Activated CD8-positive, alpha-beta memory T cell treated with anti-CD3 and anti-CD28 coated beads, Interleukin-2, amount 50 U/mL, for 48 hours (primary cell): ENCODE results near the gene FILIP1L.

ENCODE experiments used
- DNase-seq: peaks from one replicate; pipeline ENCODE4 v3.0.0-alpha.2; 2020

The FILIP1L gene

DNA sequence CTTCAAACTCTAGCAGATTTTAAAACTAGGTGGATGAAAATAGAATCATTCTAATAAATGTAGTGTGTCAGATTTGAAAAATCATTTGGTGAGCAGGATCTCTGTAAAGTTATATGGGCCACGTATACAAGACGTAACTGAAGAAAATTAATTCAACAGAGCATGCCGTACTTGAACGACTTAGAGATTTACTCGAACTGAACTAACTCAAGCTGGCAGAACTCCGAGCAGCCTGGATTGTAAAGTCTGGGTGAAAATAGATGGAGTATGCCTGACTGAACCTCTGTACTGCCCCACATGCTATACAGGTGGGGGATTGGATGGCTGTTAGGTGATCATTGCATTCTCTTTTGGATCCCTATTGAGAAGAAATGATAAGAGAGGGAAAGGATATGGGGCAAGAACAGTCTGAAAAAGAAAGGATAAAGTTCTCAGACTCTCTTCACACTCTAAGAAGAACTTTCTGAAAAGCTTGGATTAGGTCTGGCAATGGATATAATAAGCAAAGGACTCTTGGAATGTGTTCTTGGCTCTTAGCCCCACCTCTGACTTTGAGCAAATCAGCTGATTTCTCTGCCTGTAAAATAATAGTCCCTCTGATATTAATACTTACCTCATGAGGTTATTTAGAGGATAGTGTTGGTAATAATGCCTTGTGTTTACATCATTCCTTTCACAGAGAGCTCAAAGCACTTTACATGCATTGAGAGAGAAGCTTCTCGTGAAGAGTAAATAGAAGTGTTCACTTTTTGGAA, 147.5 kb downstream of the FILIP1L start:
- DNase-seq: no peak

DNA sequence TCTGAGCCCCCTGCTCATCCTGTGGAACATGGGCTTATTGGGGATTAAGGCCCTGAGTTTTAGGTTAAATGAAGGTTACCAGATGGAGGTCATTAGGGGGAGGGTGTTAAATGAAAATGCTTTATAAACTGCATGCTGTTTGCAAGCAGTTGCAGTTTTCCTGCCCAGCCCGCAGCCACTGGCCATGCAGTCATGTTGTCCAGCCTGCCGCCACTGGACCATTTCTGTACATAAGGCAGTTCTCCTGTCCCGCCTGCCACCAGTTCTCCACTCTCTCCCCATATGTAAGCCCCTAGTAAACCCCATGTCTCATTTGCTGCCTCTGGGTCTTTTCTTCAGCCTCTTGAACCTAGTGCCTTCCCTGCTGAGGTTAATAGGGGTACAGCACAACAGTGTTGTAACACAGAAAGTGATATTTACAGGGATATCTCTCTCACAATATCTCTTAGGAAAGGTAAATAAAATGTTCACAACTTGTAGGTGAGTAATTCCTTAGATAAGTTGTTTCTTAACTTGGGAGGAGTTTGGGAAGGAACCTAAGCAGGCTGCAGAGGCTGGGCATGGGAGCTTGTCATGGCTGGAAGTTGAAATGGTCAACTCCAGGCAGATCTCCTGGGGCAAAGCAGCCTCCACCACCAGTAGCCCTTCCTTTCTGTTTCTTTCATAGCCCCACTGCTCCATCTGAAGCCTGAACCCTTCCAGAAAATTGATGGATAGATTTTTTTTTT, 148.5 kb downstream of the FILIP1L start:
- no peak for DNase-seq

DNA sequence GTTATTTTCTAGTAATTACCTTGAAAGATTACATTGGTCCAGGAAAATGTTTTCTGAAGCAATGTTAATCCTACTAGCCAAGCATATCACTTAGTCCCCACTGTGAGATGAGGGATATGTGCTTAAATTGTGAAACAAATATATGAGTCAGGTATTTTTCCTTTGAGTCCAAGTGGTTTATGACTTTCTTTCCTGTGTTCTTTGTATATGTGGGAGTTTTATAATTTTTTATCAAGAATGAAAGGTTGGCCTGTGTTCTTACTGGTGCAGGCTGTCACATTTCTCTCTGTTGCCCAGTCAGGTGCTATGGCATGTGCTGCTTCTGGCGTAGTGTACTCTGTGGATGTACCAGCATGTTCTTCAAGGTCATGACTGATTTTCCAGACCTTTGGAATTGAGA, 149.2 kb downstream of the FILIP1L start:
- no peak for DNase-seq

GRCh38 chr3:99962703-99963102, 151.6 kb downstream of the FILIP1L start:
- no peak for DNase-seq

GRCh38 chr3:99961756-99962515, 152.4 kb downstream of the FILIP1L start:
- DNase-seq: no peak

GRCh38 chr3:99960941-99961340, 153.4 kb downstream of the FILIP1L start:
- no peak for DNase-seq

DNA sequence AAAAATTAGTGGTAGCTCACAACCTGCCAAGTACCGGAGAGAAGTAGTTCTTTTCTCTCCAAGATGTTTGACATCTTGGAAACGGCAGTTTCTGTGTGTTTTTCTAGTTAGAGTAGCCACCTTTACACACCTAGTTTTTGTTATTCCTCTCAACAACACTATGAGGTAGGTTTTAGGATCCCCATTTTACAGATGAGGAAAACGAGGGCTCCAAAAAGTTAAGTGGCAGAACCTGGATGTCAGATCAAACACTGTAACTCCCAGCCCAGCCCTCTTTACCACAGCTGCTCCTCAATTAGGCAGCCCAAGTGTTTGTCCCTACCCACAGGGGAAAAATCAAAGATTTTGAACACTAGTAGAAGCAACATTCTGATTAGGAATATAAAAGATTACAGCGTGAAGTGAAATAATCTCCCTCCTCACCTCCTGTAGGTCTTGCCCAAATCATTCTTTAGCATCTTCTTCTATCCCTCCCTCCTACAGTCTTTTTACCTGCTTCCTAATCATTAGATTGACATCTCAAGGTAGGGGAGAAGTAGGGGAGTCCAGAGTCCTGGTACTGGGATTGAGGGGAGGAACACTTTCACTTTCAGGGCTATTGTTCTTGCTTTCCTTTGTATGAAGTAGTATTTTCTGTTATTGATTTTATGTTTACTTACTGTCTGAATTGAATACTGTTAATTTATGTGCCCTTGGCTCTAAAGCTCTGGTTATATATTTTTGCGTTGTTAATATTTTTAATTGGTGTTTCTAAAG, 154.0 kb downstream of the FILIP1L start:
- no peak for DNase-seq

GRCh38 chr3:99958222-99958912, 155.9 kb downstream of the FILIP1L start:
- DNase-seq: no peak

DNA sequence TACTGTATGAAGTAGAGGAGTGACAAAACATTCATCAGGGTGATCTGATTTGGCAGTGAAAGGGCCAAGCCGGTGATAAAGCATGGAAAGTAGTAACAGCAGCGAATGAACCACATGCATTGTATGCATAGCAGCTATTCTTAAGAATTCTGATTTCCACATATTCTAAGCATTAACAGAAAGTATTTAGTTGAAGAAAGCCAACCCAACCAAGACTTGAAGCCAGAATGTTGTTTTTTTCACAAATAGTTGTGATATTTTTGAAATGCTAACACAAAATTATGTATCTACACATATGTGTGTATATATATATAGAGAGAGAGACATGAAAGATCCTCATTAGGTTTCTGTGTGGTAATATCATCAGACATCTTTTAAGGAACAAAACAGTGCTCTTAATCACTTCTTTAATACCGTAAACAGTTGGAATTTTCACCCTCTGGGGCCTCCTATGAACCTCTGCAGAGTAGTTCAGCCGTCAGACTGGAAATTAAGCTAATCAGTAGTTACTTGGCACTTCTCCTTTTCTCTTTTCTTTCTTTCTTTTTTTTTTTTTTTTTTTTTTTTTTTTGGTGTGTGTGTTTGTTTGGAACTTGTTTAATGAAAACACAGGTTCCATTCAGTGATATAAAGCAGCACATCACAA, 157.0 kb downstream of the FILIP1L start:
- DNase-seq: no peak

DNA sequence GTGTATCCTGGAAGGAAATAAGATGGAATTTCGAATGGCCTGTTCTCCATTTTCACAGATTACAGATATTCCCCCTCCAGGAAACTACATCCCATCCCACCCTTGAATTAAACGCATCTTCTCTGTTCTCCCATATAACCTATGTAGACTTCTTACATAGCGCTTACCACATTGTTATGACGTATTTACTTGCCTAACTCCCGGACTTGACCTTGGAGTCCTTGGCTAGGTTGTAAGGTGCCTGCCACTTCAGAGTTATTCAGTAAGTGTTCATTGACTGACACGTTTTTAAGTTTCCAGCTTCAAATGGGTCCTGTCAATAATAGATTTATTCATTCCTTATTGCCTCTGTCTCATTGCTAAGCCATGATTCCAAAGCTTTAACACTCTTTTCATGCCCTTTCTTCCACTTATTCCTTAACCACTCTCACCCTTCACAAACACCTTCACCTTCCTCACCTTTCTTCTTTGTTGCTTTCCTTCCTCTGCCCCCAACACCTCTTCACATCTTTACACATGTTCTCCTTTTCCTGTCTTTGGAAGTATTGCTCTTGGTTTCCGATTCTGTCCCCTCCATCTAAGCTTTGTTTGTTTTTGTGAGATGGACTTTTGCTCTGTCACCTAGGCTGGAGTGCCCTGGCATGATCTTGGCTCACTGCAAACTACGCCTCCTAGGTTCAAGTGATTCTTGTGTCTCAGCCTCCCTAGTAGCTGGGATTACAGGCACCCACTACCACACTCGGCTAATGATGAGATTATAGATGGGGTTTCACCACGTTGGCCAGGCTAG, 158.3 kb downstream of the FILIP1L start:
- DNase-seq: no peak

DNA sequence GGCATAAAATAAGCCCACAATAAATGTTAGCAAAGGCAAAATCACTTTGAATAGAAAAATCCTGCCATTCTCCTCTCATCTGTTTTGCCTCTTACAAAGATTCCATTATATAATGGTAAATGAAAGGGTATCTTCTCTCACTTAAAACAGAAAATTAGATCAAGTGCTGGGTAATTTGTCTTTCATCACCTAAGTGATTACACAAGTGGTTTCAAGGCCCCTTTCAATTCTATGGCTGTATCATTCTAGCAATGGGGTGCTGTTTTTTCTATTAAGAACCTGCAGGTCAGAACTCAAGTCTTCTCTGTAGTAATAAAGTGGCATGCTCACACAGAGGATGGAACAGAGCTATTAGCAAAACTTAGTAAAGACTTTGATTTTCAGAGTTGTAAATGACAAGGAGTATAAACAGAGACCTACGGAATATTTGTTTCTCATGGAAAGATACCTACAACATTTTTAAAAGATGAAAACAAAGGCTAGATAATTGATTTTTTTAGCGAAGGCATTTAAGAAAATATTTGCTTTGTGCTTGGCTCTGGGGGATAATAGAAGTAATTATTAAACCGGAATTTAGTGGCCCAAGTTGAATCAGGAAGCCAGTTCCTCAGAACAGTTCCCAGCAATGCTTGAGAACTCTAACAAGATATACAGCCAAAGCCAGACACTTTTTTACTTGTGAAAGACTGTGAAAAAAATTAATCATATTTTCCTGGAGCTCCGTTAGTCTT, 159.2 kb downstream of the FILIP1L start:
- no peak for DNase-seq

GRCh38 chr3:99953596-99953995, 160.7 kb downstream of the FILIP1L start:
- DNase-seq: no peak

DNA sequence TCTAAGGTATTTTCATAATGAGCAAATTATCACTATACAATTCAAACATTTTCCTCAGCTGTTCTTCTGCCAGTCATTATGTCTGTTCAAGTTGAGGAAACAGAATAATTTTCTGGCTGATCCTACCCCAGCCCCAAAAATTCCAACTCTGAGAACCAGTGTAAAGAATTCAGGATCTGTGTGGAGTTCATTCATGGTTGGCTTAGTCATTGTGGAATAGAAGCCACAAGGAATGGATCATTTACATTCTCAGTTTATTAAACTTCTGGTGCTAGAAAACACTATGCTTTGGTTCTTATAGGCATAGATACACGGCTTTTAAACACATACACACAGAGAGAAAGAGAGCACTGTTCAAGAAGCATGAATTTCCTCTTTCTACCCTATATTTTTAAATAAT, 162.0 kb downstream of the FILIP1L start:
- no peak for DNase-seq

DNA sequence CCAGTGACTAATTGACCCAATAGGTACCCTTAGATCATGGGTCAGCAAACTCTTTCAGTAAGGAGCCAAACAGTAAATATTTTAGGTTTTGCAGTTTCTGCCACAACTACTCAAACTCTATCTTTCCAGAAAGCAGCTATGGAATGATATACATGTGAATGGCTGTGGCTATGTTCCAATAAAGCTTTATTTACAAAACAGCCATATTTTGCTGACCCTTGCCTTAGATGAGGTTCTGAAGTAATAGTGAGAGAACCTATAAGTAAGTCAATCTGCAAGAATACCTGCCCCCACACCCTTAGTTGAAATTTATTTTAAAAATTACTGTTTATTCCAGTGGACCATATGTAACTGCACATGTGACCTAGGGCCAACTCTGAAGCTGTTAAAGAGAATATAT, 162.6 kb downstream of the FILIP1L start:
- DNase-seq: no peak

DNA sequence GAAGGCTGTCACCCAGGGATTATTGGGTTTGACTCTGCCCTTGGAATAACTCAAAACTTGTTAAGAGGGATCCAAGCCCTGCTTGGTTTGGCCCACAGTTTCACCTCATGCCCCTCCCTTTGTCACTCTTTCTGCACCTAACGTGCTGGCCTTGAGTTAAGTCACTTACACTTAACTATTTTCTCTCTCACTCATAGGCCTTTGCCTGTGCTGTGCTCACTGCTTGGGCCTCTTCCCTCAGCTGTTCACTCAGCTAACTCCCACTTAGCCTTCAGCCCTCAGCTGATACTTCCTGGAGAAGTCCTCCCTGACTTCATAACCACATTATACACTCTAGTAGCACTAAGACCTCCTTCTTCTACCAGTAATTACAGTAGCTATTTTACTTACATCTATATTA, 163.4 kb downstream of the FILIP1L start:
- DNase-seq: no peak

GRCh38 chr3:99949956-99950670, 164.2 kb downstream of the FILIP1L start:
- no peak for DNase-seq

- DNase-seq: no peak
Measured at GRCh38 chr3:99948467-99949089, 165.7 kb downstream of the FILIP1L start.

- no peak for DNase-seq
Measured at GRCh38 chr3:99947356-99947755, 166.9 kb downstream of the FILIP1L start.
